Activated CD8-positive, alpha-beta T cell treated with anti-CD3 and anti-CD28 coated beads, Interleukin-2, amount 10 ng/mL, durations not matched to agents 7 days and 5 days (primary cell): ENCODE data around the gene ZDHHC17. TPM values are rescaled to one million over a fixed set of nuclear protein-coding genes. Genes with fewer than 3 reads are reported as not detected.

ENCODE experiments used
- ATAC-seq: fragments of 150-1000 bp; cut with Tn5 transposase; one replicate; pipeline ENCODE4 v1.10.0; 2021; ENCODE audit warnings: moderate library complexity
- CTCF ChIA-PET: fragments of 350-600 bp; sonication (Branson Sonifier 250); formaldehyde crosslinking; loops from one replicate; lab custom pipeline; 2021; ENCODE audit warnings: antibody characterized with exemption; lab: Charles Lee
- POLR2A ChIA-PET: fragments of 350-600 bp; sonication (Branson Sonifier 250); formaldehyde crosslinking; loops from one replicate; lab custom pipeline; 2021; ENCODE audit warnings: antibody characterized with exemption; lab: Charles Lee
- DNase-seq: peaks from one replicate; pipeline ENCODE4 v3.0.0-alpha.2; 2020
- H3K27ac Mint-ChIP-seq: one replicate; pipeline ENCODE4 v1.8.0; 2021; ENCODE audit warnings: mild to moderate bottlenecking, mixed read lengths
- H3K27me3 Mint-ChIP-seq: one replicate; pipeline ENCODE4 v1.8.0; 2021; ENCODE audit warnings: low read depth, mixed read lengths
- H3K36me3 Mint-ChIP-seq: one replicate; pipeline ENCODE4 v1.8.0; 2021; ENCODE audit warnings: low read depth, mixed read lengths
- H3K4me1 Mint-ChIP-seq: one replicate; pipeline ENCODE4 v1.8.0; 2021; ENCODE audit warnings: low read depth, mixed read lengths
- H3K4me3 Mint-ChIP-seq: one replicate; pipeline ENCODE4 v1.8.0; 2021; ENCODE audit warnings: mild to moderate bottlenecking, mixed read lengths
- H3K9me3 Mint-ChIP-seq: one replicate; pipeline ENCODE4 v1.8.0; 2022; ENCODE audit warnings: mixed read lengths; ENCODE audit not compliant: insufficient read depth
- total RNA-seq, 2 experiments: library from RNA; stranded (reverse); gene quantifications; one replicate each; pipeline ENCODE4 v1.2.3, GENCODE V29; 2021

ZDHHC17 gene
- total RNA-seq, 2 experiments from 2014 or later = 26.6 to 28.1 TPM

DNA sequence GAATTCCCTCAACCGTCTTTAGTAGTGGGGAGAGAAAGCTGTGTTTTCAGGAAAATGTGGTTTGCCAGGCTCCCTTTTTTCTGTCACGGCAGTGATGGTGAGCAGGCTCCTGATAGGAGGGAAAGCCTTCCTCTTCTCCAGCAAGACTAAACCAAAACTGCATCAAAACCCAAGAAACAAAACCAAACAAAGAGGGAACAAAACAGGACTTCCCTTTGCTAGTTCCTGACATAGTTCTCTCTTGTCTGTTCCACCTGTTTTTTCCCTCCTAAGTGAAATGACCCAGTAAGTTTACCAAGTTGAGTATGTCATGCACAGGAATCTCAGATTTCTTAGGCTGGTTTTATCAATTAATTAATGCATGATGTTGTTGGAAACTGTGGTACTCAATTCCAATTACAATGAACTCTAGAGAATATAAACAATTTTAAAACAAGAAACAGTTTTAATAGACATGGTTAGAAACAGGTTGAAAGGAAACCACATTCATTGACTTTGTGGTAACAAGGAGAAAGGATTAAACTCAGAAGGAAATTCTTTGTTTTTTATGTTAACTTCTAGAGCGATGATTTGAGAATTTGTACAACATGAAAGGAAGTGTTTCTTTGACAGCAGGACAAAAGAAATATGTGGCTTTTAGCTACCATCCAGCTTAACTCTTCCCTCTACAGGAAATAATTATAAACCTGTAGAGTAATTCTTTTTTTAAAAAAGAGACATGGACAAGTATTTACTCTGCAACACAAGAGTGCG lies 137.9 kb downstream of the ZDHHC17 start:
- Mint-ChIP-seq H3K9me3 (no peaks in the 10 kb centered on the region), H3K4me1 (peaks cover 10% of the 10 kb centered on the region), H3K36me3 (no peaks in the 10 kb centered on the region), H3K4me3 (no peak overlapping the region), H3K27ac (no peak overlapping the region), H3K27me3 (no peaks in the 10 kb centered on the region)
- DNase-seq = no peak
- no peak for ATAC-seq
- POLR2A ChIA-PET = no interaction called here
- CTCF ChIA-PET = interaction anchor here (0.9 to 1.5 kb wide), 2 partner anchors 14 to 109 kb away, joined by 3 to 5 read pairs; no protein-coding TSS in a partner anchor

Other genes starting within 250 kb of the ZDHHC17 start
- gene OSBPL8, start 204.3 kb upstream of the ZDHHC17 start, total RNA-seq = 100 to 1,000 TPM; 113 to 119 TPM
- under 1 TPM in 1 of 2 experiments, not detected in 1; 0.47 TPM for gene CSRP2, start 114.9 kb downstream of the ZDHHC17 start, total RNA-seq